K562 (cell line): ENCODE measurements around the gene HOXB6. TPM values are rescaled to one million over a fixed set of nuclear protein-coding genes. Genes with fewer than 3 reads are reported as not detected.

Source experiments
- EHMT2 ChIP-seq: fragments of 450-650 bp; IDR thresholded peaks from 2 replicates; pipeline ENCODE4 v1.6.1; 2018; ENCODE audit warnings: antibody characterized with exemption
- ETV6 ChIP-seq, 3 experiments: fragments of 150-350 bp in 1 of 3; sonication (generic) in 1 of 3; formaldehyde crosslinking in 1 of 3; IDR thresholded peaks; 2 replicates each; pipeline versions ENCODE4 v1.6.1 to v1.8.0; 2014 to 2022; ENCODE audit warnings: borderline replicate concordance in 2 of 3, low read depth in 2 of 3, antibody characterized with exemption in 1 of 3, low read length in 1 of 3, mild to moderate bottlenecking in 1 of 3, missing genetic modification reagents in 1 of 3
- GTF2E2 ChIP-seq: fragments of 200-800 bp; sonication (Bioruptor generic); IDR thresholded peaks from 2 replicates; pipeline ENCODE4 v1.6.1; 2016; ENCODE audit warnings: missing genetic modification characterization, missing compliant biosample characterization
- HCFC1 ChIP-seq: IDR thresholded peaks from 2 replicates; pipeline ENCODE4 v1.6.1; 2012; ENCODE audit warnings: low read depth, low read length, improper control_type of control experiment
- KAT8 ChIP-seq: fragments of 450-650 bp; IDR thresholded peaks from 2 replicates; pipeline ENCODE4 v1.6.1; 2016; ENCODE audit warnings: low read depth, mild to moderate bottlenecking
- MYBL2 ChIP-seq, 2 experiments: fragments of 450-650 bp in 1 of 2; sonication (generic) in 1 of 2; formaldehyde crosslinking in 1 of 2; IDR thresholded peaks; 2 replicates each; pipeline versions ENCODE4 v1.6.1 to v1.8.1; 2017 to 2022; ENCODE audit warnings: borderline replicate concordance in 1 of 2, inconsistent platforms in 1 of 2, low read depth in 1 of 2, mild to moderate bottlenecking in 1 of 2, missing genetic modification reagents in 1 of 2, moderate library complexity in 1 of 2
- ZNF655 ChIP-seq: fragments of 250-450 bp; sonication (Bioruptor Pico); IDR thresholded peaks from 2 replicates; pipeline ENCODE4 v1.5.0; 2021
- ZSCAN32 ChIP-seq: fragments of 450-650 bp; formaldehyde crosslinking; IDR thresholded peaks from 2 replicates; pipeline ENCODE4 v1.4.0; 2020; ENCODE audit warnings: mild to moderate bottlenecking, moderate library complexity
- polyA plus RNA-seq, 8 experiments: library from polyadenylated mRNA; depleted of rRNA in 4 of 8; stranded (reverse) in 5 of 8; unstranded in 3 of 8; fragments of >200 nt; fragmentation: Nextera tagmentation in 2 of 8; fragmentation: Illumina TruSeq in 1 of 8; extraction: Ambion mirVana in 2 of 8; extraction: Trizol in 1 of 8; gene quantifications; 2 replicates each; pipeline versions ENCODE4 v1.2.1 to v1.2.3, GENCODE V29; 2011 to 2014; ENCODE audit warnings: inconsistent platforms in 1 of 8, missing spikeins in 1 of 8
- total RNA-seq, 7 experiments: library from RNA; depleted of rRNA in 6 of 7; stranded (reverse); fragments of >200 nt in 6 of 7; fragmentation: Illumina TruSeq in 2 of 7; extraction: Trizol in 2 of 7; gene quantifications; 2 replicates each; pipeline versions ENCODE4 v1.2.1 to v1.2.3, GENCODE V29; 2011 to 2021; ENCODE audit warnings: low replicate concordance in 1 of 7
- TF ChIP-seq, protein P1 (sequence below), 3 experiments: fragments of 200-800 bp in 1 of 3; fragments of 250-450 bp in 1 of 3; fragments of 450-650 bp in 1 of 3; sonication (Bioruptor Pico) in 1 of 3; sonication (Bioruptor generic) in 1 of 3; formaldehyde crosslinking in 1 of 3; IDR thresholded peaks; 2 replicates each; pipeline versions ENCODE4 v1.6.1 to v1.8.0; 2016 to 2022; ENCODE audit warnings: mild to moderate bottlenecking in 2 of 3, missing genetic modification characterization in 2 of 3, missing compliant biosample characterization in 1 of 3, moderate library complexity in 1 of 3
- TF ChIP-seq, protein P2 (sequence below), 2 experiments: IDR thresholded peaks; 2 replicates each; pipeline ENCODE4 v1.6.1; 2012; ENCODE audit warnings: improper control_type of control experiment in 2 of 2, low read depth in 2 of 2, low read length in 2 of 2, borderline replicate concordance in 1 of 2
- TF ChIP-seq, protein P3 (sequence below), 2 experiments: fragments of 450-650 bp; IDR thresholded peaks; 2 replicates each; pipeline ENCODE4 v1.6.1; 2018; ENCODE audit warnings: mild to moderate bottlenecking in 2 of 2, low read depth in 1 of 2; ENCODE audit not compliant: partially characterized antibody in 2 of 2

HOXB6 gene
- total and polyA plus RNA-seq, 9 of the 15 experiments (the other 6 are each of a cell fraction or from before 2014, with no cell fraction given) = 1.2 to 14.8 (median 4.9) TPM

DNA sequence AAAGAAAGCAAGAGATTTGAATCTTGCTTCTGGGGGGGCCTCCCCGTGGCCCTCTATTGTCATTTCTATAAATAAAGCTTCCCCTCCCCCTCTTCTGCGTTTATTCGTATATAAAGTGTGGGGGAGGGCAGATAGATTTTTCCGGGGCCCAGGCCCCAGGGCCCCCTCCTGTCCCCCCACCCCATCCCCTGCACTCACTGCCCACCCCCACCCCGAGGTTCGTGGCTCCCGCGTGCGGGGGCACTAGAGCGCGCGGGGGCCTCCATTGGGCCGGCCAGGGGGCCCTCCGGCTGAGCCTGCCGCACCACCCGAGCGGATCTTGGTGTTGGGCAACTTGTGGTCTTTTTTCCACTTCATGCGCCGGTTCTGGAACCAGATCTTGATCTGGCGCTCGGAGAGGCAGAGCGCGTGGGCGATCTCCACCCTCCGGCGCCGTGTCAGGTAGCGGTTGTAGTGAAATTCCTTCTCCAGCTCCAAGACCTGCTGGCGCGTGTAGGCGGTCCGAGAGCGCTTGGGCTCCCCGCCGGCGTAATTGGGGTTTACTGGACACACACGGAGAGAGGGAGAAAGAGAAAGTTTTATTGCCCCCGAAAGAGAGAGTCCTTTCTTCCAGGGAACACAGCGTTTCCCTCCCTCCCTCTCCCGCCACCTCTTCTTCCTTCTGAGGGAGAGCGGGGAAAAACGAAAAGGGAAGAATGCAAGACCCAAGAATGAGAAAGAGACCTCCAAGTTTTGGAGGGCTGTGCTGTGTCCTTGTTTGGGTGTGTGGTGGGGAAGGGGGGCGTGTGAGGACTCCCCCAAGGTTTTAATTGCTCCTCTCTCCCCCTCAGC, 28.1 kb downstream of the HOXB6 start (continued):
- no peak for TF ChIP-seq ZNF655 (CRISPR knock-in tag)
- TF ChIP-seq, protein P1, sequence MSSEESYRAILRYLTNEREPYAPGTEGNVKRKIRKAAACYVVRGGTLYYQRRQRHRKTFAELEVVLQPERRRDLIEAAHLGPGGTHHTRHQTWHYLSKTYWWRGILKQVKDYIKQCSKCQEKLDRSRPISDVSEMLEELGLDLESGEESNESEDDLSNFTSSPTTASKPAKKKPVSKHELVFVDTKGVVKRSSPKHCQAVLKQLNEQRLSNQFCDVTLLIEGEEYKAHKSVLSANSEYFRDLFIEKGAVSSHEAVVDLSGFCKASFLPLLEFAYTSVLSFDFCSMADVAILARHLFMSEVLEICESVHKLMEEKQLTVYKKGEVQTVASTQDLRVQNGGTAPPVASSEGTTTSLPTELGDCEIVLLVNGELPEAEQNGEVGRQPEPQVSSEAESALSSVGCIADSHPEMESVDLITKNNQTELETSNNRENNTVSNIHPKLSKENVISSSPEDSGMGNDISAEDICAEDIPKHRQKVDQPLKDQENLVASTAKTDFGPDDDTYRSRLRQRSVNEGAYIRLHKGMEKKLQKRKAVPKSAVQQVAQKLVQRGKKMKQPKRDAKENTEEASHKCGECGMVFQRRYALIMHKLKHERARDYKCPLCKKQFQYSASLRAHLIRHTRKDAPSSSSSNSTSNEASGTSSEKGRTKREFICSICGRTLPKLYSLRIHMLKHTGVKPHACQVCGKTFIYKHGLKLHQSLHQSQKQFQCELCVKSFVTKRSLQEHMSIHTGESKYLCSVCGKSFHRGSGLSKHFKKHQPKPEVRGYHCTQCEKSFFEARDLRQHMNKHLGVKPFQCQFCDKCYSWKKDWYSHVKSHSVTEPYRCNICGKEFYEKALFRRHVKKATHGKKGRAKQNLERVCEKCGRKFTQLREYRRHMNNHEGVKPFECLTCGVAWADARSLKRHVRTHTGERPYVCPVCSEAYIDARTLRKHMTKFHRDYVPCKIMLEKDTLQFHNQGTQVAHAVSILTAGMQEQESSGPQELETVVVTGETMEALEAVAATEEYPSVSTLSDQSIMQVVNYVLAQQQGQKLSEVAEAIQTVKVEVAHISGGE (CRISPR knock-in tag; IDR thresholded peaks at IDR 0.05) = peak in 1 of 3 experiments; percentile 2; a peak in 1 of 6 replicates
- TF ChIP-seq, protein P2, sequence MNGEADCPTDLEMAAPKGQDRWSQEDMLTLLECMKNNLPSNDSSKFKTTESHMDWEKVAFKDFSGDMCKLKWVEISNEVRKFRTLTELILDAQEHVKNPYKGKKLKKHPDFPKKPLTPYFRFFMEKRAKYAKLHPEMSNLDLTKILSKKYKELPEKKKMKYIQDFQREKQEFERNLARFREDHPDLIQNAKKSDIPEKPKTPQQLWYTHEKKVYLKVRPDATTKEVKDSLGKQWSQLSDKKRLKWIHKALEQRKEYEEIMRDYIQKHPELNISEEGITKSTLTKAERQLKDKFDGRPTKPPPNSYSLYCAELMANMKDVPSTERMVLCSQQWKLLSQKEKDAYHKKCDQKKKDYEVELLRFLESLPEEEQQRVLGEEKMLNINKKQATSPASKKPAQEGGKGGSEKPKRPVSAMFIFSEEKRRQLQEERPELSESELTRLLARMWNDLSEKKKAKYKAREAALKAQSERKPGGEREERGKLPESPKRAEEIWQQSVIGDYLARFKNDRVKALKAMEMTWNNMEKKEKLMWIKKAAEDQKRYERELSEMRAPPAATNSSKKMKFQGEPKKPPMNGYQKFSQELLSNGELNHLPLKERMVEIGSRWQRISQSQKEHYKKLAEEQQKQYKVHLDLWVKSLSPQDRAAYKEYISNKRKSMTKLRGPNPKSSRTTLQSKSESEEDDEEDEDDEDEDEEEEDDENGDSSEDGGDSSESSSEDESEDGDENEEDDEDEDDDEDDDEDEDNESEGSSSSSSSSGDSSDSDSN (IDR thresholded peaks at IDR 0.05; ENCODE audit: borderline replicate concordance in 1 of 2, low read depth in 2 of 2, low read length in 2 of 2) = peak; percentile 74 to 87; a peak in 3 of 4 replicates
- no peak for TF ChIP-seq EHMT2
- TF ChIP-seq, protein P3, sequence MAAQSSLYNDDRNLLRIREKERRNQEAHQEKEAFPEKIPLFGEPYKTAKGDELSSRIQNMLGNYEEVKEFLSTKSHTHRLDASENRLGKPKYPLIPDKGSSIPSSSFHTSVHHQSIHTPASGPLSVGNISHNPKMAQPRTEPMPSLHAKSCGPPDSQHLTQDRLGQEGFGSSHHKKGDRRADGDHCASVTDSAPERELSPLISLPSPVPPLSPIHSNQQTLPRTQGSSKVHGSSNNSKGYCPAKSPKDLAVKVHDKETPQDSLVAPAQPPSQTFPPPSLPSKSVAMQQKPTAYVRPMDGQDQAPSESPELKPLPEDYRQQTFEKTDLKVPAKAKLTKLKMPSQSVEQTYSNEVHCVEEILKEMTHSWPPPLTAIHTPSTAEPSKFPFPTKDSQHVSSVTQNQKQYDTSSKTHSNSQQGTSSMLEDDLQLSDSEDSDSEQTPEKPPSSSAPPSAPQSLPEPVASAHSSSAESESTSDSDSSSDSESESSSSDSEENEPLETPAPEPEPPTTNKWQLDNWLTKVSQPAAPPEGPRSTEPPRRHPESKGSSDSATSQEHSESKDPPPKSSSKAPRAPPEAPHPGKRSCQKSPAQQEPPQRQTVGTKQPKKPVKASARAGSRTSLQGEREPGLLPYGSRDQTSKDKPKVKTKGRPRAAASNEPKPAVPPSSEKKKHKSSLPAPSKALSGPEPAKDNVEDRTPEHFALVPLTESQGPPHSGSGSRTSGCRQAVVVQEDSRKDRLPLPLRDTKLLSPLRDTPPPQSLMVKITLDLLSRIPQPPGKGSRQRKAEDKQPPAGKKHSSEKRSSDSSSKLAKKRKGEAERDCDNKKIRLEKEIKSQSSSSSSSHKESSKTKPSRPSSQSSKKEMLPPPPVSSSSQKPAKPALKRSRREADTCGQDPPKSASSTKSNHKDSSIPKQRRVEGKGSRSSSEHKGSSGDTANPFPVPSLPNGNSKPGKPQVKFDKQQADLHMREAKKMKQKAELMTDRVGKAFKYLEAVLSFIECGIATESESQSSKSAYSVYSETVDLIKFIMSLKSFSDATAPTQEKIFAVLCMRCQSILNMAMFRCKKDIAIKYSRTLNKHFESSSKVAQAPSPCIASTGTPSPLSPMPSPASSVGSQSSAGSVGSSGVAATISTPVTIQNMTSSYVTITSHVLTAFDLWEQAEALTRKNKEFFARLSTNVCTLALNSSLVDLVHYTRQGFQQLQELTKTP (IDR thresholded peaks at IDR 0.05; ENCODE audit: low read depth in 1 of 2, partially characterized antibody in 2 of 2) = peak in 1 of 2 experiments; percentile 20
- 0 out of 2 replicates have a peak, but pooled peaks have one; percentile 37 for TF ChIP-seq GTF2E2 (tag)
- no peak for TF ChIP-seq MYBL2 (IDR thresholded peaks at IDR 0.05; ENCODE audit: low read depth)
- no peak for TF ChIP-seq MYBL2 (CRISPR knock-in tag; IDR thresholded peaks at IDR 0.05; ENCODE audit: borderline replicate concordance)
- TF ChIP-seq ZSCAN32 (CRISPR knock-in tag) = no peak
- no peak for TF ChIP-seq ETV6 (IDR thresholded peaks at IDR 0.05; ENCODE audit: borderline replicate concordance in 1 of 2, low read depth in 2 of 2, low read length in 1 of 2)
- no peak for TF ChIP-seq ETV6 (CRISPR knock-in tag; IDR thresholded peaks at IDR 0.05; ENCODE audit: borderline replicate concordance)
- TF ChIP-seq HCFC1 = no peak
- TF ChIP-seq KAT8 = no peak
